Cortex of kidney (tissue), 1 donor: ENCODE data around the gene MAF.

Experiments used
- DNase-seq: peaks from one replicate; lab custom pipeline; 2025; lab: John Stamatoyannopoulos, UW

The MAF gene

DNA sequence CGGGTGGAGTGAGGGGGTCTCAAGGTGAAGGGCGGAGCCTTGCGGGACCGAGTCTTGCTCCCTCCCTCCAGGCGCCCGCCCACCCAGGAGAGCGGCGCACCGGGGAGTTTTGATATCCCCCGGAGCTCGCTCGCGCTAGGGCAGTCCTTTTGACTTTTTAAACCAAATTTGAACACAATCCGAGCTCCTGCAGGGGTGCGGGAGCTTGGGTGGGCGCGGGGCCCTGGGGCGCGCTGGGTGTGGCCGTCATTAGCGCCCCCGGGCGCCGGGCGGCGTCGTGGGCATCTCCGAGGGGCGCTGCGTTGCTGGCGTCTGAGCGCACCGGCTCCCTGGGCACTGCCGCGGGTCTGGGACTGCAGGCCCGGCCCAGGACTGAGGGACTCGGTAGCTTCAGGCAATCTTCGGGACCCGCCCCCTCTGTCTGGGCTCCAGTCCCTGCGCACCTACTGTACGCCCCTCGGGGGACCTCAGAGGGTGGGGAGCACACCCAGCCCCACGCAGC lies 10.9 kb downstream of the MAF start:
- no peak for DNase-seq

- no peak for DNase-seq
Measured at GRCh38 chr16:79587897-79588296, 12.6 kb downstream of the MAF start.

DNA sequence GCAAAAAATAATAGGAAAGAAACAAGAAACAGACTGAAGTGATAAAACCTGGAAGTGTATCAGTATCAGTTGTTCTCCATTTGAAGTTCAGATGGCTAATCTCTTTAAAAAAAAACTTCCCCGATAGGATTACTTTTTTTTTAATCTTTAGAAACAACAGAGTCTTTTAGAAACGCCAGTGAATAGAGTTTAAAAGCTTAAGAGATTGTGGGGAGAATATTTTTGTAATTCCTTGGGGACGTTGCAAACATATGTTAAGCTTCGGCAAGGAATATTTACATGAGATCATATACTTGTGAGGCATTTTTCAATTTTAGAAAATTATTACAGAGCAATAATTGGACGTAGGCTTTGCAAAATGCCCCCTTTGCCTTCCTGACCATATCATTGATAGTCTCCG lies 13.2 kb downstream of the MAF start:
- no peak for DNase-seq

- no peak for DNase-seq
Measured at GRCh38 chr16:79582789-79583188, 17.7 kb downstream of the MAF start.

DNA sequence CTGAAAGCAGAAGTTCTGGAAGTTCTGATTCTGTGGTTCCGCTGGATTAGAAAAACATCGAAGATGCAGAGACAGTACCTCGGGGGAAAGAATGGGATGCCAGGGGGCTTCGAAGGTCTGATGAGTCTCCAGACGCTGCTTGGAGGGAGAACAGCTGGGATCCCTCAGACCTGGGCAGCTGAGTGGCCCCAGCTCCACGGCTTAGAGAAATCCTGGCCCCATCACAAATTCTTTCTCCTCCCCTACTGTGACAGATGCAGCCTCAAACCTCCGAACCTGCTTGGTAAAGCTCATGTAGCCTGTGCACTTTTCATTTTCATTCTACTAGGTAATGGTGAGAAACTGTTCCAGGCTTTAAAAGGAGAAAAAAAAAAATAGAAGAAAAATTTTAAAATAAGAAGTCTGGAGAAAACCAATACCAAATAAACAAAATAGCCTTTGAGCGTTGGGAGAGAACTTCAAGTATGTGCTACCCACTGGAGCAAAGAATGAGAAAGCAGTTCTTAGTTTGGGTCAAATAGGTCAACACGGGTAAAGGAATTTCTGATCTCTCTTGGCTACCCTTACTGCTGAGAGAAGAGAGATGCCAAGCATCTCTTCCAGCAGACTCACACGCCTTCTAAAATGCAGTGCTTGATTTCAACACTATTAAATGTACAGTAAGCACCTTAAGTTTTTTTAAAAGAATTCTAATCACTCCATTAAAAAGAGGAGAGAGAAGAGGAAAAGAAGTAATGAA lies 19.9 kb downstream of the MAF start:
- DNase-seq: no peak

- no peak for DNase-seq
Measured at GRCh38 chr16:79576602-79577001, 23.9 kb downstream of the MAF start.

DNA sequence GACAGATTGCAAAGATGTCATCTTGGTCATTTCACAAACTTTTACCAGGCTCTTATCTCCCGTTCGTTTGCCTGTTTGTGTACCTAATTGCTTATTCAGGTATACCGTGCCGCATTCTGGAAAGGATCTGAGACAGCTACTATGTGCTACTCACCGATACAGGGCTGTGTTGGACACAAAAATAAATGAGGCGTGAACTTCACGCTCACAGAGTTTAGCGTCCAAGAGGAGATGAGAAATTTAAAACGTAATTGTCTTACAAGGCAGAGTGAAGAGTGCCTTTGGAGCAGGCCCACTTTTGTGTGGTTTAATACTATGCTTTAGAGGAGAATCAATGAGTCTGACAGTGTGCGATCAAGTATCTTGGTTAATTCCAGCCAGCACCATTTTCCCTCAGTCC lies 26.7 kb downstream of the MAF start:
- no peak for DNase-seq

- no peak for DNase-seq
Measured at GRCh38 chr16:79573071-79573470, 27.5 kb downstream of the MAF start.

DNA sequence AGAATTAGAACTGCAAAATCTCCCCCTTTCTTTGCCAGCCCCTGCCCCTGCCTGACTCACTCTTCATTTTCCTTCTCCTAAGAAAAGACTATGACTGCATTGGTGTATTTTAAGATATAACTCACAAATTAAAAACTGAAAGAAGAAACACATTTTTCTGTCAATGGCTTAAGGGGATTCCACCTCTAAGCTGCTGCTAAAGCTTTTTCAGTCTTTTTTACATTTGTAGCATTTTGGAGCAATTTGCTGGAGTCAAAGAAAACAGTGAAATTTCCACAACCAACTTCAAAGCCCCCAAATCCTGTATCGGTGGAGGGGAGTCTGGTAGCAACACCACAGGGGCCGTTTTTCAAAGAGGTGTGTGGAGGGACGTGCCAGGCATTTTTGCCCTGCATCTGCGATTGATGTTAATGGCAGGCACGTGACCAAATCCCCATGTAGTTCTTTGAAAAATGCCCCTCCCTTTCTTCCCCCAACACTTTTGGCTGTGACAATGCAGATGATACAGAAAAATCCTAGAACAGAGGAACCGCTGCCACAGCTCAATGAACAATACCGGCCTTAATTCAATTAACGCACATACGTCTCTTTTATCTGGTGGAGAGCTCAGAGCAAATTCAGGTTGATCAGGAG lies 28.5 kb downstream of the MAF start:
- DNase-seq: no peak

DNA sequence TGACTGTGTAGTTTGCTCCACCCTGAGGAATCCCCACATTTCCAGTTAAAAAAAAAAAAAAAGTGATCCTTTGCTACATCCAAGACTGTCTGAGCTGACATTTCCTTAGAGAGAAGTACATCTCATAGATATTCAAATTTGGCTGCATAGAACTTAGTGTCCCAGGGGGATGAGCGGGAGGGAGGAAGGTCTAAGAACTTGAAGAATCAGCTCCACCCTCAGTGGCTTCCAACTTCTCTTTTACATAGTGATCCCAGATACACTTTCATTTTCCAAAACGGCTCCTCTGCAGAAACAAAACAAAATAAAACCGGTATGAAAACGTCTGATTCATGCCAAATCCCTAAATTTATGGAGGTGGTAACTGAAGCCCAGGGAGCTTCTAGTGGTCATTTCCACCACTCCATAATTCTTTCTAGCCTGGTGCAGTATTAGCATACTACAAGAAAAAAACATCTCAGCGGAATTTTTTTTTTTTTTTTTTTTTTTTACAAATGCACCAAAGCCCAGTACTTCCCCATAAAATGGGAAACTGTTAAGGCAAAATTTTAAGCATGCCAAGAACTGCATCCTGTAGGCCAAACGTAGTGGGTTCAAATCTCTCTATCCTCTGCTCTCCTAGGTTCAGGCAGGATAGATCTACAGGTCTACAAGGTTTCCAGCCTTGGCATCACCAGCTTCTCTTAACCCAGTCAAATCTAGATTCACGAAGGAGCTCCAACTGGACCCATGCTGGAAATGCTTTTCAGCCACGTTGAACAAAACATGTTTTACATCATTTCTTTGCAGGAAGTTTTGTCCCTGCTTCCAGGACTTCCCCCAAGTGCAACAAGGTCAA lies 29.3 kb downstream of the MAF start:
- no peak for DNase-seq

GRCh38 chr16:79564671-79565107 lies 35.8 kb downstream of the MAF start:
- no peak for DNase-seq

GRCh38 chr16:79563921-79564320 lies 36.6 kb downstream of the MAF start:
- DNase-seq: no peak

- no peak for DNase-seq
Measured at GRCh38 chr16:79562166-79562823, 38.2 kb downstream of the MAF start.

GRCh38 chr16:79561729-79562128 lies 38.8 kb downstream of the MAF start:
- no peak for DNase-seq

DNA sequence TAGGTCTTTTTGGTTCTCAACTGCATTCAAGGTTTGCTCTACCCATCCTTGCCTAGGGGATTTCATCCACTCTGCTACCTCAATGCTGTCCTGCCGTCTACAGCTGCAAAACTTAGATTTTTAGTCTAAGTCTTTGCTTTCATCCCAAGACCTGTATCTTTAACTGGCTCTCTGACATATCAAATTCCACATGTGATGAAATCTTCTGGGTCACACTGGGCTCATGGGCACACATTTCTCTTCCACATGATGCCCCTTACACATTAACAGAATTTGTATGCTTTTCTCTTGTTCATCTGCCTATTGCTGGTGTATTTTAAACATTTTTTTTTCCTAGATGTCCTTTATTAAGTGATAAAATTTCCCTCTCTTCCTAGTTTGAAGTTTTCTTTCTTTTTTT lies 39.6 kb downstream of the MAF start:
- no peak for DNase-seq

DNA sequence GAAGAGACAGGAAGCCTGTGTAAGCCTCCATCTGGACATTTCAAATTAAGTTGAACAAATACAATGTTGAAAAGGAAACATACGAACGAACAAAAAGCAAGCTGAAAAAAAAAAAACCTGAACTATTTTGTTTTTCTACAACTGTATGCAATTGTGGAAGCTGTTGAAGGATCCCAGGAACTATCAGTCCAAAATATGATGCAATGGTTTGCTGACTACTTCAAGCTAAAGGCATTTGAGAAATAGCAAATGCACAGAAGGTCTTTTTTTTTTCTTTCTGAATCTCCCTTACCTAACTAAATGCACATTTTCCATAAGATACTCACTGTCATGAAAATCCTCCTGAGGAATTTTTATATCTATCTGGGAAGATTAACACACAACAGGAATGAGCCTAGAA lies 40.2 kb downstream of the MAF start:
- no peak for DNase-seq

GRCh38 chr16:79559532-79559931 lies 41.0 kb downstream of the MAF start:
- no peak for DNase-seq

DNA sequence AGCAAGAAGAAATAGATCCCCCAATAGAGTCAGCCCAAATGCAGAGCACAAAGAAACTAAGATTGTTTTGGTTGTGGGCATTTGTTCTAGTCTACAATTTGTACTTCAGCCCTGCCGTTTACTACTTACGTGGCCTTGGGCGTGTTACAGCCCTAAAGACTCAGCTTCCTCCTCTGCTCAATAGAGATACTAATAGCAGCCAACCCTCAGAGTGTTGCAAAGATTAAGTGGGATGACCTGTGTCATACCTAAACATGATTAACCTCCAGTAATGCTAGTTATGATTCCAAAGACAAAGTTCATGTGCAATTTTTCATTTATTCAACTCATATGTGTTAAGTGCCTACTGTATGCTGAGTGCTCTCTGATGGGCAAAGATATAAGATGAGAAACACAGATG lies 43.1 kb downstream of the MAF start:
- DNase-seq: no peak

- DNase-seq: no peak
Measured at GRCh38 chr16:79554912-79555311, 45.6 kb downstream of the MAF start.

DNA sequence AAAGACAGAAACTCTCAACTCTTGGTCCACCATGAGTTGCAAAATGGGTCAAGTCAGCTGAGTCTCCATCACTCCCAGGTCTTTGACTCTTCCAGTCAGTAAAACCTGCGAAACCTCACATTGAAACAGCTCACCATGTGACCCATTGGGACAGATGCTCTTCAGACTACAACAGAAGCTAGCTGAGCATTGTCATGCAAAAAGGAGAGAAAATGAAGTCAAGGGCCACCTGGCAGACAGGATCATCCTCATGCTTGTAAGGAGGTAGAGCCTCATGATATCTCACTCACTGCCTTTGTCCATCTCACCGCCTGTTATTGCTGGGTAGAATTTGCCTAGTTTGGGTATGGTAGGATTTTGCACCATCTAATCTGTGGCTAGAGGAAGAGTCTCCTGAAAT lies 50.2 kb downstream of the MAF start:
- DNase-seq: no peak

DNA sequence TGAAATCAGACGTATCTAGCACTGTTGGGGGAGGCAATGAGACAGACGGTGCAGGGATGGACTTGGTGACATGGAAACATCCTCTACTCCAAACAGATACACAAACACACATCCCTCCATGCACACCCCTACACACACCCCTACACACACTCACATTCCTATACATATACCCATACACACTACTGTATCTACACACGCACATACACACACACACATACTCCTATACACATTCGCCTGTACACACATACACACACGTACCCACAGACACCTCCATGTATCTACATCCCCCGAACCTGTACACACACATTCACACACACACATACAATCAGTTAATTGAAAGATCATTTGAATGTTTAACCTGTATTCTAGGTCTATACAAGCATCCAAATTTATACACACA lies 53.5 kb downstream of the MAF start:
- no peak for DNase-seq
